Activated CD4-positive, alpha-beta T cell treated with anti-CD3 and anti-CD28 coated beads, Interleukin-2, amount 10 ng/mL, durations not matched to agents 7 days and 5 days (primary cell): ENCODE measurements around the gene HYLS1. TPM values are rescaled to one million over a fixed set of nuclear protein-coding genes. Genes with fewer than 3 reads are reported as not detected.
"Not testable (repeated sequence)": the region's sequence is repeated elsewhere in the genome, so short reads cannot be mapped to it uniquely, and the experiment has no call there.

Experiments
- CTCF ChIA-PET: fragments of 350-600 bp; sonication (Branson Sonifier 250); formaldehyde crosslinking; loops from one replicate; lab custom pipeline; 2021; ENCODE audit warnings: antibody characterized with exemption; lab: Charles Lee
- POLR2A ChIA-PET: fragments of 350-600 bp; sonication (Branson Sonifier 250); formaldehyde crosslinking; loops from one replicate; lab custom pipeline; 2021; ENCODE audit warnings: antibody characterized with exemption; lab: Charles Lee
- DNase-seq: peaks from one replicate; pipeline ENCODE4 v3.0.0-alpha.2; 2020
- H3K27ac Mint-ChIP-seq: one replicate; pipeline ENCODE4 v1.8.0; 2021; ENCODE audit warnings: mild to moderate bottlenecking, moderate library complexity, mixed read lengths
- H3K27me3 Mint-ChIP-seq: one replicate; pipeline ENCODE4 v1.8.0; 2021; ENCODE audit warnings: mixed read lengths
- H3K36me3 Mint-ChIP-seq: one replicate; pipeline ENCODE4 v1.8.0; 2021; ENCODE audit warnings: low read depth, mixed read lengths
- H3K4me1 Mint-ChIP-seq: one replicate; pipeline ENCODE4 v1.8.0; 2021; ENCODE audit warnings: mixed read lengths
- H3K4me3 Mint-ChIP-seq: one replicate; pipeline ENCODE4 v1.8.0; 2021; ENCODE audit warnings: mild to moderate bottlenecking, moderate library complexity, mixed read lengths
- H3K9me3 Mint-ChIP-seq: one replicate; pipeline ENCODE4 v1.8.0; 2021; ENCODE audit warnings: mixed read lengths
- total RNA-seq, 2 experiments: library from RNA; stranded (reverse); gene quantifications; one replicate each; pipeline ENCODE4 v1.2.3, GENCODE V29; 2021

HYLS1 gene
- total RNA-seq, 2 experiments from 2014 or later: 17.4 to 21.2 TPM

DNA sequence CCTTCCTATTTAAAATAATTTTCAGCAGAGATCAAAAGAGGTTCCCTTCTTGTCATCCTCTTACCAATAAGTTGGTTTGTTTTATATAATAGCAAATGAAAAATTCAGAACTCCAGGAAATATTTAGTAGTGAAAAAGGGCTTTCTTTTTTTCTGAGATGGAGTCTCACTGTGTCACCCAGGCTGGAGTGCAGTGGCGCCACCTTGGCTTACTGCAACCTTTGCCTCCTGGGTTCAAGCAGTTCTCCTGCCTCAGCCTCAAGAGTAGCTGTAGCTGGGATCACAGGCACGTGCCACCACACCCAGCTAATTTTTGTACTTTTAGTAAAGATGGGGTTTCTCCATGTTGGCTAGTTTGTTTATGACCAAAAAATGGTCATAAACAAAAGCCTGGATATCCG, 27.1 kb downstream of the HYLS1 start:
- H3K36me3 Mint-ChIP-seq, H3K9me3 Mint-ChIP-seq, H3K27ac Mint-ChIP-seq, DNase-seq, H3K4me1 Mint-ChIP-seq, POLR2A ChIA-PET, H3K4me3 Mint-ChIP-seq: not testable (repeated sequence)
- CTCF ChIA-PET: interaction anchor here (1.2 kb wide), 1 partner anchor 14 kb away, joined by 3 read pairs; no protein-coding TSS in a partner anchor
- peaks cover 38% of the 10 kb centered on the region for H3K27me3 Mint-ChIP-seq

DNA sequence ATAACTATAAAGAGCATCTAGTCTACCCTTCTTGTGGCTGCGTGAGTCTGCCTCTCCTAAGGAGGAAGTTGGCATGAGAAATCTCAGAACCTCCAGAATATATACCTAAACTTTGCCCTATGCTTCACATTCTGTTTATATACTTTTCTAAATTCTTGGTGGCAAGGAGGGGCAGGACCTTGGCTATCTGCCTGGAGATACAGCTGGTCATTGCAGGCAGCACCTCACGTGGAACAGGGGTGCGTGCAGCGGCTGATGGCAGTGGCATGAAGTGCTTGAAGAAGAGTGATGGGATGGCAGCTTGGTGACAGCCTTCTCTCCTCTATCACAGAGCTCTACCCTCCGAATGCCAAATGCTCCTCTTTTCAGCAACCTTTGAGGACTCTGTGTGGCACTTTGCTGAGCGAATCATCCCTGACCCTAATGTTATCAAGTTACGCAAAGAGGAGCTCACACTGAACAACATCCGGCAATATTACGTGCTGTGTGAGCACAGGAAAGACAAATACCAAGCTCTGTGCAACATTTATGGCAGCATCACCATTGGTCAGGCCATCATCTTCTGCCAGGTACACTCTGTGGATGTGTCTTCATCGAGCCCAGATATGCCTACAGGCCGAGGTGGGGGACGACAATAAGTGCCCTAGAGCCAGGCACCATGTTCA, 29.3 kb downstream of the HYLS1 start:
- H3K4me1 Mint-ChIP-seq: no peaks in the 10 kb centered on the region
- DNase-seq: no peak
- H3K9me3 Mint-ChIP-seq: no peaks in the 10 kb centered on the region
- peaks cover 27% of the 10 kb centered on the region for H3K27me3 Mint-ChIP-seq
- ChIA-PET CTCF (interaction anchor here (0.7 kb wide), 1 partner anchor 11 kb away, joined by 3 read pairs; no protein-coding TSS in a partner anchor), POLR2A (no interaction called here)
- no peak overlapping the region for H3K4me3 Mint-ChIP-seq
- no peak overlapping the region for H3K27ac Mint-ChIP-seq
- H3K36me3 Mint-ChIP-seq: no peaks in the 10 kb centered on the region

DNA sequence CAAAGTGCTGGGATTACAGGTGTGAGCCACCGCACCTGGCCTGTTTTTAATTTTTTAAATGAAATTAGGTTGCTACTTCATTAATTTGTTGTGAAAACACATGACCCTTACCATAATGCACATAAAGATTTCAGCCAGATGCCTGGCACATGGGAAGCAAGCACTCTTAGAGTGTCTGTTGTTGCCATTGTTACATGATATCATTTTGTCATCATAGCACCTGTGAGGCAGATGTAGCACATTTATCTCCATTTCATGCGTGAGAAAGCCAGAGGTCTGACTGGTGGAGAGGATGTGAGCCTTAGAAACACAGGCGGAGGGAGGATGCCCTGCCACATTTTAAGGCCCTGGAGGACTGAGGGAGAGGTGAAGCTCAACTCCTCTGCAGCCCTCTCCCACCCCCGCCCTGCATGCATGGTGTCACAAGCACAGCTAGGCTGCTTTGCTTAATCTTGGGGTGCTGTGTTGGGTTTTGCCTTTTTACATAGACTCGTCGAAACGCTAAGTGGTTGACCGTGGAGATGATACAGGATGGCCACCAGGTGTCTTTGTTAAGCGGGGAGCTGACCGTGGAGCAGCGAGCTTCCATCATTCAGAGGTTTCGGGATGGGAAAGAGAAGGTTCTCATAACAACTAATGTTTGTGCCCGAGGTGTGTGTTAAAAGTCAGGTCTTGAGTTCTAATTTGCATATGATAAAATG, 30.8 kb downstream of the HYLS1 start:
- Mint-ChIP-seq H3K27ac (no peak overlapping the region), H3K27me3 (peaks cover 24% of the 10 kb centered on the region), H3K36me3 (no peaks in the 10 kb centered on the region), H3K4me3 (no peak overlapping the region), H3K9me3 (no peaks in the 10 kb centered on the region), H3K4me1 (no peaks in the 10 kb centered on the region)
- ChIA-PET CTCF (interaction anchor here (0.7 kb wide), 1 partner anchor 33 kb away, joined by 3 read pairs; no protein-coding TSS in a partner anchor), POLR2A (no interaction called here)
- no peak for DNase-seq

DNA sequence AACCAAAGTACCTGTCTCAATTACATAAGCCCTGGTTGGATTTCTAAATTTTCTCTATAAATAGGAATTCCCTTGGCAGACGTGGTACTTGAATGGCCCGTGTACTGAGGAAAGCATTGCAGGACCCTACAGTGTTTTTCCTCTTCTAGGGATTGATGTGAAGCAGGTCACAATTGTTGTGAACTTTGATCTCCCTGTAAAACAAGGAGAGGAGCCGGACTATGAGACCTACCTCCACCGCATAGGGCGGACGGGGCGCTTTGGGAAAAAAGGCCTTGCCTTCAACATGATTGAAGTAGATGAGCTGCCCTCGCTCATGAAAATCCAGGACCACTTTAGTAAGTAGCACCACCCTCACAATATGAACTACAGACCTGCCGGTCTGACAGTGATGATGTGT, 33.6 kb downstream of the HYLS1 start:
- Mint-ChIP-seq H3K4me1 (no peaks in the 10 kb centered on the region), H3K27me3 (peaks cover 23% of the 10 kb centered on the region), H3K27ac (no peak overlapping the region), H3K36me3 (no peaks in the 10 kb centered on the region), H3K4me3 (no peak overlapping the region), H3K9me3 (no peaks in the 10 kb centered on the region)
- ChIA-PET CTCF (interaction anchor here (0.8 to 1.2 kb wide), 5 partner anchors 10 to 273 kb away, joined by 3 to 4 read pairs (median 3); partner anchors contain the start of gene PUS3), POLR2A (no interaction called here)
- no peak for DNase-seq

DNA sequence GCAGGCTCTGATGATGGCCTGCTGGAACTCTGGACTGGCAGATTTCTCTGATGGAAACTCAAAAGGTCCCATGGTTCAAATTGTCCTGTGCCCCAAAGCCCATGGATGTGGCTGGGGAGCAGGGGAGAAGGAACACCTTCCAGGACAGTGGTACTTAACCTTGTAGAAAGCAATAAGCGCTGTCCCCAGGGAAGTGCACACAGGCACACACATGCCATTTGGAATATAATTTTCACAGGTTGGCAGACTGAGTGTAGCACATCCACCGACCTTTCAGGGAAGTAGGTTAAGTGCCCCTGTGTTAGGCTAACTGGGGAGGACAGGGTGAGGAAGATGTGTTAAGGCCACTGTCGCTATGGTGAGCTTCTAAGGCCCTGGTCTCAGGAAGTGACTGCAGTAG, 34.7 kb downstream of the HYLS1 start:
- CTCF ChIA-PET: interaction anchor here (0.5 to 1.2 kb wide), 3 partner anchors 11 to 51 kb away, joined by 3 read pairs; no protein-coding TSS in a partner anchor

DNA sequence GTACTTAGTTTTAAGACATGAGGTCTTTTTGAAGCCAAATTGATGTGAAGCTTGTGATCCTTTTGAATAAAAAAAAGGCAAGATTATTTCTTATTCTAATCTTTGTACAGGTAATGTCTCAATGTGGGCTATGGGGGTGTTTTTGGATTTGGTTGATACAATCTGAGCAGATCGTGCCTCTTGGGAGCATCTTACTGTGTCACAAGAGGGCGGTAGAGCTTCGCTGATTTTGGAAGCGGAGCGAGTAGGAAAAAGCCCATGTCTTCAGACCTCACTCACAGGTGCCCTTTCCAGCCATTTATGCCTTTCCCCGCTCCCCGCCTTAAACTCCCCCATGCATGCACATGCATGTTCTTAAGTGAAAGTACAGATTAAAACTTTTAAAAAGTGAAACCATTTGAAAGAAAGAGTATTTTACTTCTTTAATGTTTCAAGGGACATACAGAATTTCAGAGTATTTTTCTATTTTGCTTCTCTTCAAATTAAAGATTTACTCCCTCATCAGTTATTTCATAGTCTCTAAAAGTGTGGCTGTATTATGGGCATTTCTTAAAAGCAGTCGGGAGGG, 35.6 kb downstream of the HYLS1 start:
- H3K4me1 Mint-ChIP-seq: no peaks in the 10 kb centered on the region
- DNase-seq: peak; percentile 71
- H3K9me3 Mint-ChIP-seq: no peaks in the 10 kb centered on the region
- no peak overlapping the region for H3K4me3 Mint-ChIP-seq
- H3K27me3 Mint-ChIP-seq: peaks cover 17% of the 10 kb centered on the region
- H3K36me3 Mint-ChIP-seq: no peaks in the 10 kb centered on the region
- ChIA-PET POLR2A (no interaction called here), CTCF (interaction anchor here (0.6 to 1.4 kb wide), 7 partner anchors 19 to 1497 kb away, joined by 3 to 5 read pairs (median 3); partner anchors contain the start of gene PUS3)
- H3K27ac Mint-ChIP-seq: no peak overlapping the region

More for the DNA sequence above, 34.7 kb downstream of the HYLS1 start:
- POLR2A ChIA-PET: no interaction called here
- H3K9me3 Mint-ChIP-seq: no peaks in the 10 kb centered on the region
- no peak overlapping the region for H3K27ac Mint-ChIP-seq
- no peaks in the 10 kb centered on the region for H3K4me1 Mint-ChIP-seq
- no peak overlapping the region for H3K4me3 Mint-ChIP-seq
- H3K27me3 Mint-ChIP-seq: peaks cover 18% of the 10 kb centered on the region
- no peak for DNase-seq
- H3K36me3 Mint-ChIP-seq: no peaks in the 10 kb centered on the region

DNA sequence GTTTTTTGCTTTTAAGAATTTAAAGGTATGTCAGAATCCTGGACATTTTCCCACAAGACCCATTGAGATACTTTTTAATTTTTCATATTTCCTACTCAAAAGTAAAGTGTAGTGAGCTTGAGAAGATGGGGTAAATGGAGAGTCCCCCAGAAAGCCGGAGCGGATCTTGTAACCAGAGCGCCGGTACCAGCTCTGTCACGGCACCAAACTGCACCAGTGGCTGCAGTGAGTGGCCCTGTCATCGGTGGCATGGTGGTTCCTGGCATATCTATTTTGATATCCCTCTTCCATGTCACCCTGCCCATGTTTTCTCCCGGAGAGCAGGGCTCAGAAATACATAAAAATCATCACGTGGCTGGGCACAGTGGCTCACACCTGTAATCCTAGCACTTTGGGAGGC, 36.2 kb downstream of the HYLS1 start:
- Mint-ChIP-seq H3K9me3 (no peaks in the 10 kb centered on the region), H3K4me3 (no peak overlapping the region), H3K27me3 (peaks cover 13% of the 10 kb centered on the region), H3K36me3 (no peaks in the 10 kb centered on the region), H3K4me1 (no peaks in the 10 kb centered on the region), H3K27ac (no peak overlapping the region)
- ChIA-PET POLR2A (no interaction called here), CTCF (interaction anchor here (0.6 to 1.4 kb wide), 6 partner anchors 18 to 1497 kb away, joined by 3 to 5 read pairs (median 3); partner anchors contain the start of gene PUS3)
- no peak for DNase-seq

DNA sequence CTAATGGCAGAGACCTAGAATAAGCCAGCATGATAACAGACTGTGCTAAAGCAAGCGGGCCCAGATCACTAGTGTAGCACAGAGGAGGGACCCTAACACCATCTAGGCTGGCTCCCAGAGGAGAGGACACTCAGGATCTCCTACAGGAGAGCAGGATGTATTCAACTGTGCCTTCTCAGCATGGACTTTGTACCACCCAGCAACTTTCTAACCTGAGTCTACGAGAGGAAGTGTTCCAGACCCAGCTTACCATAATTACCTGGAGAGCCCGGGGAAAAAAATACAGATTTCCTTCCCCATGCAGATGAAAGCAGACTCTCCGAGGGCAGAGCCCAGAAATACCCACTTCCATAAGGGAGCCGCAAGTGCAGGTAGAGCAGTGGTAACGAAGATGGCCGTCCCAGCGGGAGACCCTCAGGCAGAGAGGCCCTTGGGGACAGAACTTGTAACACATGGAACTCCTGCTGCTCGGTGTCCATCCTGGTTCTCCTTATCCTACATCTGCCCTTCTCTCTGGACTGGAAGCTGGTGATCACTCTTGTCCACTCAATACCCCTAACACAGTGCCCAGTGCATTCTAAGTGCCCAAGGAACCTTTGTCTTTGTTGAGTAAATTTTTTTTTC, 37.0 kb downstream of the HYLS1 start:
- no peaks in the 10 kb centered on the region for H3K4me1 Mint-ChIP-seq
- no peaks in the 10 kb centered on the region for H3K9me3 Mint-ChIP-seq
- no peak overlapping the region for H3K27ac Mint-ChIP-seq
- CTCF ChIA-PET: interaction anchor here (1.3 to 1.4 kb wide), 2 partner anchors 9 to 21 kb away, joined by 4 to 5 read pairs; partner anchors contain the start of gene PUS3
- H3K36me3 Mint-ChIP-seq: no peaks in the 10 kb centered on the region
- H3K4me3 Mint-ChIP-seq: no peak overlapping the region
- DNase-seq: no peak
- peaks cover 12% of the 10 kb centered on the region for H3K27me3 Mint-ChIP-seq
- POLR2A ChIA-PET: no interaction called here

DNA sequence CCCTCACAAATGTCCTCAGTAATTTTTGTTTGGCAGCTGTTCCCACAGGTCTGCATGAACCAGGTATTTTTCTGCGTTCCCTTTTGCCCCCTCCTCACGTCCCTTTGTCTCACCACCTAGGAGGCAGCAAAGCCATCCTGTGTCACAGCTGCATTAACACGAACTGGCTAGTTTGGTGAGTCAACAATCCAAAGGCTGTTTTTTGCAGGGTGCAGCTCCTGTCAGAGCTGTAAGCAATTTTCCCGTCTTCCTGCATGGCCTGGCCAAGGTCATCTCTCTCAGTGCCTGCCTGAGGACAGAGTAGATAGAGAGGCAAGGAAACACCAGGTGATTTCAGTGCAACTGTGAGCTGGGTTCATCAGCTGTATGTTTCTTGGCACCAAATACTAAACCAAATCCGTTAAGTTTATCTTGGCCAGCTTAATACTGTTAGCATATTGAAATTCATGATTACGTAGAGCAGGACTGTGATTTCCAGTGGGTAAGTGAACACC, 37.8 kb downstream of the HYLS1 start:
- Mint-ChIP-seq H3K27ac (no peak overlapping the region), H3K9me3 (no peaks in the 10 kb centered on the region), H3K27me3 (peaks cover 15% of the 10 kb centered on the region), H3K4me1 (no peaks in the 10 kb centered on the region), H3K4me3 (no peak overlapping the region), H3K36me3 (no peaks in the 10 kb centered on the region)
- no peak for DNase-seq
- ChIA-PET CTCF (interaction anchor here (0.6 to 1.3 kb wide), 2 partner anchors 10 to 465 kb away, joined by 3 to 5 read pairs; no protein-coding TSS in a partner anchor), POLR2A (no interaction called here)

DNA sequence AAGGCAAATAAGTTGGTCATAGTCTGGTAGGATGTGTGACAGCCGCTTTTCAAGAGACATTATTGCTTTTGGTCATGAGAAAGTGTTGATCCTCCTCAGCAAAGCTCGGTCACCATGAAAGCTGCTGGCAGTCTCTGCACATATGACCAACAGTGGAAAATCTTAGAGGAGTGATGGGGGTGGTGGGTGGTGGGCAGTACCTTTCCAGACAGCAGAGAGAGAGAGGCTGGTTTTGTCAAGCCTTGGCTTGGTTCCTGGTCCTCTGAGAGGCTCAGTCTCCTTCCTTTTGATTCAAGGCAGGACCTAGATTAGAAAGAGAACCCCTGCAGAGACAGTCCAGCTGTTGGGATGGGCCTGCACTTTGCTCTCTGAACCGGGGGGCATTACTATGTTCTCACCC, 38.3 kb downstream of the HYLS1 start:
- ChIA-PET CTCF (no interaction called here), POLR2A (no interaction called here)
- no peaks in the 10 kb centered on the region for H3K36me3 Mint-ChIP-seq
- no peak overlapping the region for H3K4me3 Mint-ChIP-seq
- H3K4me1 Mint-ChIP-seq: no peaks in the 10 kb centered on the region
- H3K27ac Mint-ChIP-seq: no peak overlapping the region
- H3K27me3 Mint-ChIP-seq: peaks cover 13% of the 10 kb centered on the region
- no peak for DNase-seq
- H3K9me3 Mint-ChIP-seq: no peaks in the 10 kb centered on the region

DNA sequence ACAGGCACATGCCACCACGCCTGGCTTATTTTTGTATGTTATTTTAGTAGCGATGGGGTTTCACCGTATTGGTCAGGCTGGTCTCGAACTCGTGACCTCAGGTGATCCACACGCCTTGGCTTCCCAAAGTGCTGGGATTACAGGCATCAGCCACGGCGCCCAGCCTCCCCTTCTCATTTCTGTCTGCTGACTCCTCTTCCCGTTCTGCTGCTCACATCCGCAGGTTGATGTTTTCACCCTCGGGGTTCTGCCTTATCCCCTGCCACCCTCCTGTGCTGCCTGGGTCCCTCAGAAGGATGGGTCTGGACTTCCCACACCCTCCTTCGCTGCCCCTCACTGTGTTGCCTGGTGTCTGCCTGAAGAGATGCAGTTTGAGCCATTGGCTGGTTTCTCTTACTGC, 39.2 kb downstream of the HYLS1 start:
- peaks cover 13% of the 10 kb centered on the region for H3K27me3 Mint-ChIP-seq
- CTCF ChIA-PET: no interaction called here

DNA sequence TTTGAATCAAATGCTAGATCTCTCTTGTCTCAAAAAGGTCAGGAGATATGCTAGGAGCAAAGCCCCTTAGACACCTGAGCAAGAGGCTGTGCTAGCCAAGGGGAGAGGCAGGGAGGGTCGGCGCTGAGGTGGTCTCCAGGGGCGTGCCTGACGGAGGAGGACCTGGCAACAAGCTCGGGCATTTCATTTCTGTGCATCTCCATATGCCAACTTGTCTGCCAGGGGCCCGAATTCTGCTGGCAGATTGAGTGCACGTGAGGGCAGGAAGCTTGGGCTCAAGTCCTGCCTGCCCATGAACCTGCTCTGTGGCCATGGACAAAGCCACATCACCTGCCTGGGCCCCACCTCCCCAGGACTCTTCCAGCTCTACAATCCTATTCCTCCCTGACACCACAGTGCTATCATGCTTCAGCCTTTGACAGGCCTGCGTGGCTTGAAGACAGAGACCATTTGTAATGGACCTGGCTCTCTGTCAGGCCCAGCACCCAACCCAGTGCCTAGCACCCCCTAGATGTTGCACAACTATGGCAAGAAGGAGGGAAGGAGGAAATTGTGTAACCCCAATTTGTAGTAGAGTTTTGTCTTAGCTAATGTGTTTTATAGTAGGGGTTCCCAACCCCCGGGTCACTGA, 42.1 kb downstream of the HYLS1 start:
- H3K9me3 Mint-ChIP-seq: no peaks in the 10 kb centered on the region
- ChIA-PET CTCF (interaction anchor here (1.3 kb wide), 1 partner anchor 16 kb away, joined by 3 read pairs; no protein-coding TSS in a partner anchor), POLR2A (no interaction called here)
- no peak for DNase-seq
- H3K27ac Mint-ChIP-seq: no peak overlapping the region
- no peak overlapping the region for H3K4me3 Mint-ChIP-seq
- H3K36me3 Mint-ChIP-seq: no peaks in the 10 kb centered on the region
- no peaks in the 10 kb centered on the region for H3K4me1 Mint-ChIP-seq
- peaks cover 13% of the 10 kb centered on the region for H3K27me3 Mint-ChIP-seq

More for the DNA sequence above, 39.2 kb downstream of the HYLS1 start:
- POLR2A ChIA-PET: no interaction called here
- Mint-ChIP-seq H3K4me3 (no peak overlapping the region), H3K36me3 (no peaks in the 10 kb centered on the region), H3K9me3 (no peaks in the 10 kb centered on the region), H3K4me1 (no peaks in the 10 kb centered on the region), H3K27ac (no peak overlapping the region)
- no peak for DNase-seq
